HepG2 (cell line): ENCODE data around the gene CUEDC2. TPM values are rescaled to one million over a fixed set of nuclear protein-coding genes. Genes with fewer than 3 reads are reported as not detected.

Experiments used
- ATF3 ChIP-seq: sonication (generic); formaldehyde crosslinking; IDR thresholded peaks from 2 replicates; pipeline ENCODE4 v1.4.0; 2020; ENCODE audit warnings: missing genetic modification reagents
- CREBL2 ChIP-seq: sonication (generic); formaldehyde crosslinking; IDR thresholded peaks from 2 replicates; pipeline ENCODE4 v1.8.1; 2023; ENCODE audit warnings: missing genetic modification reagents, mild to moderate bottlenecking, borderline replicate concordance
- DPF2 ChIP-seq: sonication (generic); formaldehyde crosslinking; IDR thresholded peaks from 2 replicates; pipeline ENCODE4 v1.4.0; 2020; ENCODE audit warnings: mild to moderate bottlenecking, low read depth, missing genetic modification reagents, borderline replicate concordance
- FUBP1 ChIP-seq: sonication (generic); formaldehyde crosslinking; IDR thresholded peaks from 2 replicates; pipeline ENCODE4 v1.5.1; 2020; ENCODE audit warnings: missing genetic modification reagents, mild to moderate bottlenecking, borderline replicate concordance
- GPN1 ChIP-seq: sonication (generic); formaldehyde crosslinking; IDR thresholded peaks from 2 replicates; pipeline ENCODE4 v1.5.1; 2020; ENCODE audit warnings: missing genetic modification reagents, borderline replicate concordance
- HNRNPH1 ChIP-seq: fragments of 200-400 bp; formaldehyde crosslinking; optimal IDR thresholded peaks from 2 replicates; pipeline ENCODE3; 2017; ENCODE audit warnings: mild to moderate bottlenecking, low read depth, low read length
- KLF9 ChIP-seq: IDR thresholded peaks from 2 replicates; pipeline ENCODE4 v1.6.1; 2016; ENCODE audit warnings: low read depth
- NCOA1 ChIP-seq: sonication (generic); formaldehyde crosslinking; IDR thresholded peaks from 2 replicates; pipeline ENCODE4 v1.9.0; 2021; ENCODE audit warnings: missing genetic modification reagents
- PBX2 ChIP-seq: IDR thresholded peaks from 2 replicates; pipeline ENCODE4 v1.6.1; 2016; ENCODE audit warnings: control low read depth
- PHF21A ChIP-seq: sonication (generic); formaldehyde crosslinking; IDR thresholded peaks from 2 replicates; pipeline ENCODE4 v1.5.0; 2020; ENCODE audit warnings: mild to moderate bottlenecking, missing genetic modification reagents
- RBFOX2 ChIP-seq: fragments of 200-400 bp; formaldehyde crosslinking; IDR thresholded peaks from 2 replicates; pipeline ENCODE4 v1.6.1; 2017; ENCODE audit warnings: low read depth, mild to moderate bottlenecking, low read length
- SIN3B ChIP-seq: fragments of 150-350 bp; IDR thresholded peaks from 2 replicates; pipeline ENCODE4 v1.6.1; 2014; ENCODE audit warnings: low read length
- SMARCC2 ChIP-seq: fragments of 450-650 bp; IDR thresholded peaks from 2 replicates; pipeline ENCODE4 v1.6.1; 2017; ENCODE audit warnings: antibody characterized with exemption, mild to moderate bottlenecking
- SMC3 ChIP-seq: IDR thresholded peaks from 2 replicates; pipeline ENCODE4 v1.6.1; 2011; ENCODE audit warnings: low read length, improper control_type of control experiment
- SYNCRIP ChIP-seq: fragments of 200-400 bp; formaldehyde crosslinking; IDR thresholded peaks from 2 replicates; pipeline ENCODE4 v1.6.1; 2018; ENCODE audit warnings: mild to moderate bottlenecking, low read depth, low read length; ENCODE audit not compliant: insufficient read depth
- USF2 ChIP-seq, 2 experiments: sonication (generic) in 1 of 2; formaldehyde crosslinking in 1 of 2; IDR thresholded peaks; 2 replicates each; pipeline versions ENCODE4 v1.5.1 to v1.6.1; 2011 to 2020; ENCODE audit warnings: borderline replicate concordance in 1 of 2, low read depth in 1 of 2, low read length in 1 of 2, mild to moderate bottlenecking in 1 of 2, missing genetic modification reagents in 1 of 2, moderate library complexity in 1 of 2
- ZFX ChIP-seq: sonication (generic); formaldehyde crosslinking; IDR thresholded peaks from 2 replicates; pipeline ENCODE4 v1.4.0; 2020; ENCODE audit warnings: mild to moderate bottlenecking, low read depth, missing genetic modification reagents, moderate library complexity
- ZKSCAN1 ChIP-seq: fragments of 150-350 bp; IDR thresholded peaks from 2 replicates; pipeline ENCODE4 v1.6.1; 2014; ENCODE audit warnings: low read length
- ZNF251 ChIP-seq: sonication (generic); formaldehyde crosslinking; IDR thresholded peaks from 2 replicates; pipeline ENCODE4 v1.9.0; 2021; ENCODE audit warnings: mild to moderate bottlenecking, missing genetic modification reagents
- ZNF441 ChIP-seq: sonication (generic); formaldehyde crosslinking; IDR thresholded peaks from 2 replicates; pipeline ENCODE4 v1.7.0; 2021; ENCODE audit warnings: missing genetic modification reagents, borderline replicate concordance
- ZNF510 ChIP-seq: sonication (generic); formaldehyde crosslinking; IDR thresholded peaks from 2 replicates; pipeline ENCODE4 v1.4.0; 2020; ENCODE audit warnings: low read depth, mild to moderate bottlenecking, missing genetic modification reagents
- ZNF580 ChIP-seq: IDR thresholded peaks from 2 replicates; pipeline ENCODE4 v1.6.1; 2016; ENCODE audit warnings: low read depth, borderline replicate concordance
- ZNF768 ChIP-seq: sonication (generic); formaldehyde crosslinking; IDR thresholded peaks from 2 replicates; pipeline ENCODE4 v1.4.0; 2020; ENCODE audit warnings: missing genetic modification reagents
- polyA plus RNA-seq, 8 experiments: library from polyadenylated mRNA; depleted of rRNA in 3 of 8; stranded (reverse) in 7 of 8; unstranded in 1 of 8; fragments of >200 nt; fragmentation: Illumina TruSeq in 4 of 8; extraction: Trizol in 4 of 8; gene quantifications; 2 replicates each; pipeline versions ENCODE4 v1.2.1 to v1.2.3, GENCODE V29; 2011 to 2016; ENCODE audit warnings: low read depth in 4 of 8, missing spikeins in 1 of 8, mixed read lengths in 1 of 8; ENCODE audit not compliant: insufficient read depth in 1 of 8
- total RNA-seq, 5 experiments: library from RNA; depleted of rRNA; stranded (reverse); fragments of >200 nt; fragmentation: Illumina TruSeq; extraction: Trizol; gene quantifications; 2 replicates each; pipeline ENCODE4 v1.2.3, GENCODE V29; 2016; ENCODE audit warnings: low read depth in 1 of 5

Gene CUEDC2
- total and polyA plus RNA-seq, 2 of the 13 experiments (the other 11 are each of a cell fraction or from before 2014, with no cell fraction given) = 13.1 to 18.4 TPM

GRCh38 chr10:102394079-102394800 is 38.1 kb downstream of the CUEDC2 start (continued):
- TF ChIP-seq SYNCRIP = no peak
- TF ChIP-seq SMC3 = peak; percentile 38; the same call in 1 of the 2 replicates
- TF ChIP-seq USF2 (IDR thresholded peaks at IDR 0.05; ENCODE audit: low read depth, low read length) = no peak
- no peak for TF ChIP-seq USF2 (CRISPR knock-in tag; IDR thresholded peaks at IDR 0.05; ENCODE audit: borderline replicate concordance)
- TF ChIP-seq CREBL2 = no peak
- TF ChIP-seq FUBP1 (CRISPR knock-in tag) = peak; percentile 65; the same call in 1 of the 2 replicates
- no peak; the same call in 1 of the 2 replicates for TF ChIP-seq ZFX (CRISPR knock-in tag)
- TF ChIP-seq PHF21A (CRISPR knock-in tag) = peak; percentile 96
- no peak for TF ChIP-seq ZKSCAN1
- peak; percentile 33; the same call in 1 of the 2 replicates for TF ChIP-seq ZNF580
- no peak for TF ChIP-seq ATF3 (CRISPR knock-in tag)
- no peak for TF ChIP-seq SMARCC2
- 0 out of 2 replicates have a peak, but pooled peaks have one; percentile 5 for TF ChIP-seq ZNF768 (CRISPR knock-in tag)
- no peak for TF ChIP-seq NCOA1 (CRISPR knock-in tag)
- TF ChIP-seq RBFOX2 = peak; percentile 69
- TF ChIP-seq GPN1 (CRISPR knock-in tag) = no peak
- peak; percentile 86; the same call in 1 of the 2 replicates for TF ChIP-seq ZNF441 (CRISPR knock-in tag)
- no peak for TF ChIP-seq SIN3B
- TF ChIP-seq KLF9 (CRISPR knock-in tag) = no peak
- TF ChIP-seq ZNF251 (CRISPR knock-in tag) = no peak
- TF ChIP-seq DPF2 (CRISPR knock-in tag) = no peak
- no peak for TF ChIP-seq PBX2 (CRISPR knock-in tag)
- no peak for TF ChIP-seq HNRNPH1
- 0 out of 2 replicates have a peak, but pooled peaks have one; percentile 64 for TF ChIP-seq ZNF510 (CRISPR knock-in tag)
